Memory B cell (primary cell): Measurements from ENCODE around the gene PIGQ.

Source experiments
- ATAC-seq: fragments of 150-1000 bp; cut with Tn5 transposase; 2 replicates; pipeline ENCODE4 v1.10.0; 2021; ENCODE audit warnings: low read depth, mild to moderate bottlenecking, moderate library complexity
- DNase-seq, 2 donors: peaks; one replicate each; pipeline ENCODE4 v3.0.0; 2022; ENCODE audit warnings: low spot score in 2 of 2
- H3K27ac Mint-ChIP-seq: one replicate; pipeline ENCODE4 v1.8.0; 2022; ENCODE audit warnings: mild to moderate bottlenecking, moderate library complexity, mixed read lengths
- H3K27me3 Mint-ChIP-seq: one replicate; pipeline ENCODE4 v1.8.0; 2022; ENCODE audit warnings: mixed read lengths
- H3K36me3 Mint-ChIP-seq: one replicate; pipeline ENCODE4 v1.8.0; 2022; ENCODE audit warnings: mild to moderate bottlenecking, mixed read lengths
- H3K4me1 Mint-ChIP-seq: one replicate; pipeline ENCODE4 v1.8.0; 2022; ENCODE audit warnings: mixed read lengths
- H3K4me3 Mint-ChIP-seq: one replicate; pipeline ENCODE4 v1.8.0; 2022; ENCODE audit warnings: mild to moderate bottlenecking, moderate library complexity, mixed read lengths
- H3K9me3 Mint-ChIP-seq: one replicate; pipeline ENCODE4 v1.8.0; 2022; ENCODE audit warnings: mixed read lengths

The PIGQ gene

DNA sequence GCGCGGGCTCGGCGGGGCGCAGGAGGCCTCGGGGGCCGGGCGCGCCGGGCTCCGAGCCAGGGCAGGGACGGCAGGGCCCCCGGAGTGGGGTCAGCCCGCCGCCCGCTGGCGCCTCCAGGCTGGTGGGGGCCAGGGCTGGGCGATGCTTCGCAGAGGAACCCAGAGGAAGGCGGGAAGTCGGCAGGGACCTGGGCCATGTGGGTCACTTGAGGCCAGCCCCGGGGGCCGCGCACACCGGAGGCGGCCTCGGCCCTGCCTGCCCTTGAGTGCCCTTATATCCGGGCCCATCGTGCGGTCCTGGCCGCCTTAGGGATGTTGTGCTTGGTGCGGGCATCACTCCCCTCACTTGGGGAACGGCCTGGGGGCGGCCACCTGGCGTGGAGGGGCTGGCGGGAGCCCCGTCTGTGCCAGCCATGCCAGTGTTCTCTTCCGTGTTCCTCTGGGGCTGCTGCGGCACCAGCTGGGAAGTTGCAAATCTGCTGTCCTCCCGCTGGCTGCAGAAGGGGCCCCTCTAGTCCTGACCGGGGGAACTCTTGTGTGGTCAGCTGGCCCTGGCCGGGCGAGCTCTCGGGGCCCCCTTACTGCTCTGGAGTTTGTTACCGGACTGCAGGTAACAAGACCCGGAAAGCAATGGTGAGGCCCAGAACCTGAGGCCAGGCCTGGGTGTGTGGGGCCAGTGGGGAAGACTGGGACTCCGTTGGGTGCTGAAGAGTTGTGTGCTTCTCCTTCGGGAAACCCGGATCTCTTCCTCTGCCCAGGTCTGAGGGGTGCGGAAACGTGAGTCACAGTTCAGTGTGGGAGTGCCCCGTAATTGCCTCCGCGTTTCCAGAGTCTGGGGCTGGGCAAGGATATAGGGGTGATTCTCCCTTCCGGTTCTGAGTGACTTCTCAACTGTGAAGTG, 41.4 kb upstream of the PIGQ start:
- no peaks in the 10 kb centered on the region for H3K9me3 Mint-ChIP-seq
- no peaks in the 10 kb centered on the region for H3K27me3 Mint-ChIP-seq
- DNase-seq (peak in 1 of 2 donors; percentile 47), ATAC-seq (no peak)
- peaks cover 25% of the 10 kb centered on the region for H3K4me1 Mint-ChIP-seq
- H3K4me3 Mint-ChIP-seq: peak overlapping the region; percentile 87
- no peak overlapping the region for H3K27ac Mint-ChIP-seq
- no peaks in the 10 kb centered on the region for H3K36me3 Mint-ChIP-seq

DNA sequence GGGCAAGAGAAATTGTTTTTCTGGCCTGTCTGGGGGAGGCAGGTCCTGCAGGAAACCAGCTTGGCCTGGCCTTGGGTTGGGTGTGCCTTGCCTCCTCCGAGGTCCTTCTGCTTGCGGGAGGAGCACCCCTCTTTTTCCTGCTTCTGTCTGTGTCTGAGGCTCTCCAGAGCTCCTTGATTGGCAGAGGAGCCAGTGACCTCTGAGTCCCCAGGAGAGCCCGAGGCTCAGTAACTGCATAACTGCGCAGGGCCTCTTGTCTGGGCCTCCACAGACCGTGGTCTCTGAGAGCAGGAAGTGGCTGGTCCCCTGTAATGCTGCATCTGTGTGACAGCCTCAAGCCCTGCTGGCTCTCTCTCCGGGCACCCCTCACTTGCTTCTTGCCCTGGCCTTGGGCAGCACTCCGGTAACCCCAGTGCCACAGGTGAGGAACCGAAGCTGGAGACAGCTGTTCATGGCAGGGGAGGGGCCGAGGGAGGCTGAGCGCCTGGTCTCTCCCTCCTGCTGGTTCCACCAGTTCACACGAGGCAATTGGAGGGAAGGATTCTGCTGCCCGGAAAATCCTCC, 40.7 kb upstream of the PIGQ start:
- no peak for DNase-seq
- Mint-ChIP-seq H3K36me3 (no peaks in the 10 kb centered on the region), H3K4me1 (peaks cover 21% of the 10 kb centered on the region), H3K9me3 (no peaks in the 10 kb centered on the region), H3K27me3 (no peaks in the 10 kb centered on the region), H3K27ac (no peak overlapping the region), H3K4me3 (peak overlapping the region; percentile 87)
- no peak for ATAC-seq

DNA sequence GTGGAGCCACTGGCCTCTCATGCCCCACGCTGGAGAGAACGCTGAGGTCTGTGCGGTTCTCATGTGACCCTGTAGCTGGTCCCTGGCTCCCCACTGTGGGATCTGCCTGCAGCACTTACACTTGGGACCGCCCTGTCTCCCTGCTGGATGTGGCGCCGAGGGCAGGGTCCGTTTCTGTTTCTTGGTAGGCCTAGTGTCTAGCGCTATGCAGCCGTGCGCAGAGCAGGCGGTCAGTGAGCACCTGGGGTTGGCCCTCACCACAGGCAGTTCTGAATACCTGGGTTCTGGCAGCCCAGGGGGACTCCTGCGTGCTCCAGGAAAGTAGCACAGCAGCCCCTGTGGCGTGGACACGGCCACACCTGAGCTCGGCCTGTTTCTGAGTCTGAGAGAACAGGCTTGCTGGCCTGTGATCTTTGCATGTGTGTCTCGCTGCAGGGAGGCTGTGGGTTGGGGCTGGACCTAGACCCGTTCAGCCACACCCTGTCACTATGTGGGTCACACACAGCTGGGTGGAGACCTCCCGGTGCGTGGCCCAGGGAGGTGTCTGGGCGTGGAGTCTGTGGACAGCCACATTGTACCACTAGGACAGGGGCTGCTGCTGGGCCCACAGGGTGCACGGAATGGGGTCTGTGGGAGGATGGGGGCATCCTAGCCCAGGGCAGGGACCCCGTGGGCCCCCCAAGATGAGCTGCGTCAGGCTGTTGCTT, 39.5 kb upstream of the PIGQ start:
- no peak overlapping the region for H3K27ac Mint-ChIP-seq

DNA sequence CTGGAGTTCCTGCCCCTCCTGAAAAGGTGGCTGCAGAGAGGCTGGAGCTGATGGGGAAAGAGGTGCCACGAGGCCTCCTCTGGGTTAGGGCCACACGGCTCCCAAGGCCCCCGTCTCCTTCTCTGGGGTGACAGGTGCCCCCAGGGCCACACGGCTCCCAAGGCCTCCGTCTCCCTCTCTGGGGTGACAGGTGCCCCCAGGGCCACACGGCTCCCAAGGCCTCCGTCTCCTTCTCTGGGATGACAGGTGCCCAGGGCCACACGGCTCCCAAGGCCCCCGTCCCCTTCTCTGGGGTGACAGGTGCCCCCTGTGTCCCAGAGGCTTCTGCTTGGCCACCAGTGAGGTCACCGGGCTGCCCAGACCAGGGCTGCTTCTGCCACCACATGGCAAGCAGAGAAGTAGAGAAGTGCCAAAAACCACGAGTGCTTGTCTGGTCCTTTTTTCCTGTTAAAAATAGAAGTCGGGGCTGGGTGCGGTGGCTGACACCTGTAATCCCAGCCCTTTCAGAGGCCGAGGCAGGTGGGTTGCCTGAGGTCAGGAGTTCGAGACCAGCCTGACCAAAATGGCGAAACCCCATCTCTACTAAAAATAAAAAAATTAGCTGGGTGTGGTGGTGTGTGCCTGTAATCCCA, 38.2 kb upstream of the PIGQ start:
- no peaks in the 10 kb centered on the region for H3K9me3 Mint-ChIP-seq
- H3K36me3 Mint-ChIP-seq: no peaks in the 10 kb centered on the region
- DNase-seq: no peak
- peaks cover 12% of the 10 kb centered on the region for H3K4me1 Mint-ChIP-seq
- H3K27me3 Mint-ChIP-seq: no peaks in the 10 kb centered on the region
- no peak overlapping the region for H3K4me3 Mint-ChIP-seq
- no peak for ATAC-seq
- H3K27ac Mint-ChIP-seq: no peak overlapping the region

More for the DNA sequence above, 39.5 kb upstream of the PIGQ start:
- DNase-seq (no peak), ATAC-seq (no peak)
- Mint-ChIP-seq H3K4me1 (peaks cover 19% of the 10 kb centered on the region), H3K36me3 (no peaks in the 10 kb centered on the region), H3K9me3 (no peaks in the 10 kb centered on the region), H3K4me3 (peak overlapping the region; percentile 62), H3K27me3 (no peaks in the 10 kb centered on the region)

DNA sequence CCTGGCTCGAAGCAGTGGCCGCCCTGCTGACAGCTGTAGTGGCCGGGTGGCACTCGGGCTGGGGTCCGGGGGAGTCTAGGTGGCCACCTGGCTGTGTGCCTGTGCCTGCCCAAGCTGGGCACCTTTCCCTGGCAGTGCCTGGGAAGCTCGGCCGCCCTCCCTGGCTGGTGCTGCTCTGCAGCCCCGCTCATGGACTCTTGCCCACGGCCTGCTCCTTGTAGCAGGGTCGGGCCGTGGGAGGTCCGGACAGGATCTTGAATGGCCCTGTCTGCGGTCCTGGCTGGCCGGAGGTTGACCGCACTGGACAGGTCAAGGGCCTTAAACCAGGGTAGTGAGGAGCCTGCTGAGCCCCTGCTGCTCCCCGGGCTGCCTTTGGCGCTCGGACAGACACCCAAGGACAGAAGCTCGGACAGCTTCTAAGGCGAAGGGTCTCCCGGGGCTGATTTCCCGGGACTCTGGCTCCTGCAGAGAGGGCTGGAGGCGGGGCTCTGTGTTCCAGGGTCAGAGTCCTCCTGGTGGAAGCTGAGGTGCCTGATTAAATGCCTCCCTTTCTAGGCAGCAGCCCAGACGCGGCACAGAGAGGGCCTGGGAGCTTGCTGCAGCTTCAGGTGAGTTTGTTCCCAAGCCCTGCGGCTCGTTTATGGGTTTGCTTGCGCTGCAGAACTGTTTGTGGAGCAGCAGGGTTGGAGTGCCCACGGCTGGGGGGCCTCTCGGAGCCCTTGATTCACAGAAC, 36.2 kb upstream of the PIGQ start:
- Mint-ChIP-seq H3K9me3 (no peaks in the 10 kb centered on the region), H3K27me3 (no peaks in the 10 kb centered on the region), H3K27ac (no peak overlapping the region), H3K4me1 (peaks cover 9% of the 10 kb centered on the region), H3K4me3 (no peak overlapping the region), H3K36me3 (no peaks in the 10 kb centered on the region)
- DNase-seq (no peak), ATAC-seq (no peak)

DNA sequence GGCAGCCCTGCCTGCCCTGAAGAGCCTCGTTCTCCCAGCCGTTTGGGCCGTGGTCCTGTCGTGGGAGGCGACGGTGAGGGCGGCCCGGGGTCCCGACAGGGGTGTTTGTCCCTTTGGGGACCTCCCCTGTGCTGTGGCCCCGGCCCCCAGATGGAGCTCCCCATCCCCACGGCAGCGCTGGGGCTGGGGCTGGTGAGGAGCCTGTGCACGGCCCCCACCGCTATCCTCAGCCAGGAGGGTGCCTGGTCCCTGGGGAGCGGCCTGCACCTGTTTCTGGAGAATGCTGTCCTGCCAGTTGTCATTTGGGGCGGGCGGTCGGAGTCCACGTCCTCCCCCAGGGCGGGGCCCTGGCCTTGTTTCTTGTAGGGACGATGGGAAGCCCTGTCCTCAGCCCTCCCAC, 35.6 kb upstream of the PIGQ start:
- Mint-ChIP-seq H3K36me3 (no peaks in the 10 kb centered on the region), H3K9me3 (no peaks in the 10 kb centered on the region), H3K27ac (no peak overlapping the region), H3K4me1 (peaks cover 4% of the 10 kb centered on the region), H3K4me3 (no peak overlapping the region), H3K27me3 (no peaks in the 10 kb centered on the region)
- ATAC-seq: no peak
- no peak for DNase-seq

DNA sequence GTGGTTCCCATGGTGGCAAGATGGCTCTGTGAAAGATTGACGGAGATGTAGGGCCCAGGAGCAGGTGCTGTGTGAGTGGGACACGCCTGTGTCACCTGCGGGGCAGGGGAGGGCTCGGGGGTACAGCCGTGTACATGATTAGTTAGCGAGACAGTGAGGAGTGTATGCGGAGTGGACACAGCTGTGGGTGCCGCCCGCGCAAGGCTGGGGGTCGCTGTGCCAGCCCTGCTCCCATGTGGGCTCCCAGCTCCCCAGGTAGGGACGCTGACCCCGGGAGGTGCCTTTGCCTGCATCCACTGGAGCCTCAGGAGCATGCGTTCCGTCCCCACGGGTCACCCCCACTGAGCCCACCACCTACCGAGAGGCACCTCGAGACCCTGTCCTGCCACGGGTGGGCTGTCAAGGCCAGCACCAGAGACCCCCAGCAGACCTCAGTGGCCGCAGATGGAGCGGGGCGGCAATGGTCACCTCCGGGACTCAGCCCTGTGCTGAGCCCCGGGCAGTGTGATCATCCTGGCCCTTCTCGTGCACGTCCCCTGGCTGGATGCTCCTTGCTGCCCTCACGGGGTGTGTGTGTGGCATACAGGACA, 34.8 kb upstream of the PIGQ start:
- no peaks in the 10 kb centered on the region for H3K27me3 Mint-ChIP-seq
- peaks cover 1% of the 10 kb centered on the region for H3K4me1 Mint-ChIP-seq
- no peaks in the 10 kb centered on the region for H3K36me3 Mint-ChIP-seq
- H3K4me3 Mint-ChIP-seq: no peak overlapping the region
- no peak for DNase-seq
- H3K27ac Mint-ChIP-seq: peak overlapping the region; percentile 55
- ATAC-seq: no peak
- H3K9me3 Mint-ChIP-seq: no peaks in the 10 kb centered on the region

DNA sequence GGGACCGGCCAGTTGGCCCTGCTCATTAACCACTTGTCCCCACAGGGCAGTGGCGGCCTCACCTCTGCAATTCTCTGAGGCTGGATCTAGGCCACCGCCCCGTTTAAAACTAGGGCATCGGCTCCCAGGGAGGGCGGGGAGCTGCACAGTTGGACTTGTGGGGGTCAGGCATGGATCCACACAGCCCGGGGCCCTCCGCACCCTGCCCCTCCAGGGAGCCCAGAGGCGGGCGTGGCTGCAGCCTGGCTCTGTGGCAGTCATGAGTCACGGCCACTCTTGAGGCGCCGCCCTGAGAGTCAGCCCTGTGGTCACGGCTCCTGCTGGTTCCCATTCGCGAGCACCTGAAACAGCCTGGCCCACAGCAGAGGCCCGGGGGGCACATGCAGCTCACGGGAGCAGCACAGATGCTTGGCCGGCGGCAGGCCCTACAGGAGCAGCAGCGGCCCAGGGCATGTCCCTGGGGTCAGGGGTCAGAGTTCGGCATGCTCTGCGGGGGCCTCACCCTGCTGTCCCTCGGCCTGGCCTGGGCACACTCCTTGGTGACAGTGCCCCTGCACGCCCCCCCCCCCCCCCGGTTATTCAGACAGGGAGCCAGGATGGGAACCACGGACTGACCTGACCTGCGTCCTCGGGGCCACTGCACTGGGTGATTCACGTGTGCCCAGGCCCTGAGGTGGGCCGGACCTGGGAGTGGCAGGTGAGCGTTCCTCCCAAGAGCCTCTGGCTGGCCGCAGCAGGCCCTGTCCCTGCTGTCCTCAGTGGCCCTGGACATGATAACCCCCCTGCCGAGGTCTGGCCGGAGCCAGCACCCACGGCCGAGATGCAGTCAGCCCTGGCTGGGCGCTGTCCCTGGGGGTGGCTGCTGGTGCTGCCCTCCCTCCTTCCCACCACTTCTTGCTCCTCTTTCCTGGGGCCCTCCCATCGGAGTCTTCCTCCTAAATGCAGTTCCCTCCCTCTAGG, 34.0 kb upstream of the PIGQ start:
- no peak for DNase-seq
- Mint-ChIP-seq H3K4me1 (no peaks in the 10 kb centered on the region), H3K9me3 (no peaks in the 10 kb centered on the region), H3K36me3 (no peaks in the 10 kb centered on the region), H3K4me3 (no peak overlapping the region), H3K27me3 (no peaks in the 10 kb centered on the region), H3K27ac (no peak overlapping the region)
- no peak for ATAC-seq

DNA sequence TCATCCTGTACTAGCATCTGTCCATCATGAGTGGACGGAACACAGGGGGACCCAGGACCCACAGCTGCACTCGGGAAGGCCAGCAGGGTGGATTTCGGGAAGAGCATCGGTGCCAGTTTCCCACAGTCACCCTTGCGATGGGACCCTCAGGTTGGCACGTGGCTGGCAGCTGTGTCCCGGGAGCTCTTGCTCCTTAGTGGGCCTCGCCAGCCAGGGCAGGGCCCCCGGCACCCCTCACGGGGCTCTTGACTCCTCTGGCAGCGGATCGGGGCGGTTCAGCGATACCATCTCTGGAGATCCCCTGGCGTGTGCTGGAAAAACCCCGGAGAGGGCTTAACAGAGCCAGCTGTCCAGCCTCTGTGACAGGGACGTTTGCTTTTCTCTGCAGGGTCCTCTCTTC, 33.0 kb upstream of the PIGQ start:
- Mint-ChIP-seq H3K4me1 (no peaks in the 10 kb centered on the region), H3K27ac (no peak overlapping the region), H3K9me3 (no peaks in the 10 kb centered on the region), H3K27me3 (no peaks in the 10 kb centered on the region), H3K36me3 (no peaks in the 10 kb centered on the region), H3K4me3 (no peak overlapping the region)
- ATAC-seq (no peak), DNase-seq (no peak)

DNA sequence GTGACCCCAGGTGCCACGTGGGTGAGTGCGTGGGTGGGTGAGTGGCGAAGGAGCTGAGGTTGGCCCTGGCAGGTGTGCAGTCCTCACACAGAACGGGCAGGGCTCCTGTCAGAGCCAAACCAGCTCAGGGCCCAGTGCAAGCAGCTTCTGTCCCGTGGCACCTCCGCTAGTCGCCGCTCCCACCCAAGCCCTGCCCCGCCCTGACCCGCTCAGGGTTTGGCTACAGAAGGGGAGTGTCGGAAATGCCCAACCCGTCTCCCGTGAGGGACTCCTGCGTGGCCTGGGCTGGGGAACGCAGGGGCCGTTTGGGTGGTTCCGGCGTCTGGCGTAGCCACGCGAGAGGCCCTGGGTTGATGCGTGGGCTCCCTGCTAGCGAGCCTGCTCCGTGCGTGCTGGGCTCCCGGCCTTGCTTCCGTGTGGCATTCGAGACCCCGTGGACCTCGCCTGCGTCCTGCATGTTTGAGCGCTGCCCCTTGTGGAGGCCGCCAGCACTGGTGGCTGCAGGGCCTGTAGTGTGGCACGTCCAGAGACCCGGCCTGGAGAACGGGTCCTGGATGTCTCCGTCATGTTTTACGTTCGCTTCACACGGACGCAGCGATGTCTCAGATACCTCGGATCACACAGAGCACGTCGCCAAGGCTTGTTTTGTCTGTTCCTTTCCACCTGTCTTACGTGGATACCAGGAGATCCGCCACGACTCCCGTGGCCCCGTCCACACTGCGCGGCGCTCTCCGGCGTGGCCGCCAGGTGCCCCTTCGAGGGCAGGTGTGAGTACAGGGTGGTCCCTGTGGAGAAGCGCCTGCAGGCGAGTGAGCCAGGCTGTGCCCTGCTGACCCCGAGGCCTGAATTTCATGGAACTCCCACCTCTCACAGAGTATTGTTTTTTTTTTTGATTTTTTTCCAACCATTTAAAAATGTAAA, 32.1 kb upstream of the PIGQ start:
- H3K36me3 Mint-ChIP-seq: no peaks in the 10 kb centered on the region

DNA sequence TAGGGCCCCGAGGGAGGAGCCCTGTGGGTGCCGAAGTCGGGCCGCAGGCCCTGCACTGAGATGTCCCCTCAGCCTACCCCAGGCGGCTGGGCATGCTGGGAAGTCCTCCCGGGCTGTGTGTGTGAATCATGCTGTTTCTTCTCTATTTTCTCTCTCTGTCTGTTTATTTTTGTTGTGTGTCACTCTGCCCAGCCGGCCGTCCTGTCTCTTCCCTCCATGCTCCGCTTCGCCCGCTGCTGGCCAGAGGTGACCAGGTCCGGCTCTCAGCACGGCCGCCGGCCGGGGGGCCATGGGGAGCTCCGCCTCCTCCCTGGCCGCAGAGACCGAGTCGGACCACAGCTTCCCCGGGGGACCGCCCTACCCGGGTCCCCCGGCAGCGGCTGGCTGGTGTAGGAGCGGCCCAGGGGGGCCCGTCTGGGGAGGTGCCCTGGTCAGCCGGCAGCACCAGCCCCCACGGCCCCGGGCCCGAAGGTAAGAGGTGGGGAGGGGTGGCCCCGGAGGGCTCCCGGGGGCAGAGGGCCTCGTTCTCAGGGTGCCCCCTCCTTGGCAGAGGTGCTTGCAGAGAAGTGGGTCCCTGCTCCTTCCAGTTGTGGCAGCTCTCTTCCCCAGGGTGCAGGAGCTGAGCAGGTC, 29.8 kb upstream of the PIGQ start:
- Mint-ChIP-seq H3K27me3 (no peaks in the 10 kb centered on the region), H3K9me3 (no peaks in the 10 kb centered on the region), H3K4me3 (no peak overlapping the region), H3K27ac (no peak overlapping the region), H3K4me1 (peaks cover 3% of the 10 kb centered on the region), H3K36me3 (no peaks in the 10 kb centered on the region)
- ATAC-seq: no peak
- DNase-seq: no peak

More for the DNA sequence above, 32.1 kb upstream of the PIGQ start:
- H3K4me1 Mint-ChIP-seq: no peaks in the 10 kb centered on the region
- ATAC-seq: no peak
- H3K27ac Mint-ChIP-seq: no peak overlapping the region
- H3K4me3 Mint-ChIP-seq: no peak overlapping the region
- no peaks in the 10 kb centered on the region for H3K27me3 Mint-ChIP-seq
- no peak for DNase-seq
- H3K9me3 Mint-ChIP-seq: no peaks in the 10 kb centered on the region
